ES-I3 (cell line): ENCODE results near the gene RHBDF2.

Experiments used
- H3K36me3 ChIP-seq: 2 replicates; pipeline ENCODE4 v1.6.1; 2013; ENCODE audit warnings: mild to moderate bottlenecking, low read length, control low read depth, moderate library complexity; ENCODE audit not compliant: insufficient read depth
- H3K4me1 ChIP-seq: 2 replicates; pipeline ENCODE4 v1.6.1; 2013; ENCODE audit warnings: mild to moderate bottlenecking, control low read depth, low read length; ENCODE audit not compliant: insufficient read depth
- H3K9ac ChIP-seq: 2 replicates; pipeline ENCODE4 v1.6.1; 2013; ENCODE audit warnings: low read depth, mild to moderate bottlenecking, low read length, moderate library complexity
- H3K9me3 ChIP-seq: 2 replicates; pipeline ENCODE4 v1.6.1; 2013; ENCODE audit warnings: mild to moderate bottlenecking, low read length, moderate library complexity; ENCODE audit not compliant: control insufficient read depth, insufficient read depth

RHBDF2 gene

DNA sequence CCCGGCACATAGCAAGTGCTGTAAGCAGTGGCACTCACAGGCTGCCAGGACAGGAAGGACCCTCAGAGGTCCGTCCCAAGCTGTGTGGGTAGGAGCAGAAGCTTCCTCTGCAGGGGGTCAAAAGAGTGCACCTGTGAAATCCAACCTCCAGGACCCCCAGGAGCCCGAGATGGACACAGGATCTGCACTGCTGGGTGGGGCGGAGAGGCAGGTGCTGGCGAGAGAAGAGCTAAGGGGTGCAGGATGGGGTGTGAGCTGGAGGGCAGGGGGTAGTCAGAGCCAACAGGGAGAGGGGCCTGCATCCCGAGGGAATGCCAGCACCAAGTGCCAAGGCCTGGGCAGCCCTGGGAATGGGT is 34.5 kb downstream of the RHBDF2 start:
- Histone ChIP-seq H3K9me3 (no peaks in the 10 kb centered on the region), H3K36me3 (no peaks in the 10 kb centered on the region), H3K9ac (no peak overlapping the region), H3K4me1 (peaks cover 8% of the 10 kb centered on the region; the same call in 1 of the 2 replicates)

- H3K36me3 ChIP-seq = no peaks in the 10 kb centered on the region
- peaks cover 12% of the 10 kb centered on the region; the same call in 1 of the 2 replicates for H3K4me1 ChIP-seq
Measured at GRCh38 chr17:76462556-76463290, 38.5 kb downstream of the RHBDF2 start.

GRCh38 chr17:76461765-76462555 is 39.3 kb downstream of the RHBDF2 start:
- Histone ChIP-seq H3K9me3 (no peaks in the 10 kb centered on the region), H3K9ac (no peak overlapping the region), H3K4me1 (peaks cover 9% of the 10 kb centered on the region; the same call in 1 of the 2 replicates), H3K36me3 (no peaks in the 10 kb centered on the region)

More at GRCh38 chr17:76462556-76463290, 38.5 kb downstream of the RHBDF2 start:
- no peak overlapping the region for H3K9ac ChIP-seq
- no peaks in the 10 kb centered on the region for H3K9me3 ChIP-seq

GRCh38 chr17:76459674-76460073 is 41.5 kb downstream of the RHBDF2 start:
- H3K36me3 ChIP-seq = no peaks in the 10 kb centered on the region
- H3K9ac ChIP-seq = no peak overlapping the region
- H3K9me3 ChIP-seq = no peaks in the 10 kb centered on the region
- H3K4me1 ChIP-seq = peaks cover 9% of the 10 kb centered on the region; the same call in 1 of the 2 replicates

DNA sequence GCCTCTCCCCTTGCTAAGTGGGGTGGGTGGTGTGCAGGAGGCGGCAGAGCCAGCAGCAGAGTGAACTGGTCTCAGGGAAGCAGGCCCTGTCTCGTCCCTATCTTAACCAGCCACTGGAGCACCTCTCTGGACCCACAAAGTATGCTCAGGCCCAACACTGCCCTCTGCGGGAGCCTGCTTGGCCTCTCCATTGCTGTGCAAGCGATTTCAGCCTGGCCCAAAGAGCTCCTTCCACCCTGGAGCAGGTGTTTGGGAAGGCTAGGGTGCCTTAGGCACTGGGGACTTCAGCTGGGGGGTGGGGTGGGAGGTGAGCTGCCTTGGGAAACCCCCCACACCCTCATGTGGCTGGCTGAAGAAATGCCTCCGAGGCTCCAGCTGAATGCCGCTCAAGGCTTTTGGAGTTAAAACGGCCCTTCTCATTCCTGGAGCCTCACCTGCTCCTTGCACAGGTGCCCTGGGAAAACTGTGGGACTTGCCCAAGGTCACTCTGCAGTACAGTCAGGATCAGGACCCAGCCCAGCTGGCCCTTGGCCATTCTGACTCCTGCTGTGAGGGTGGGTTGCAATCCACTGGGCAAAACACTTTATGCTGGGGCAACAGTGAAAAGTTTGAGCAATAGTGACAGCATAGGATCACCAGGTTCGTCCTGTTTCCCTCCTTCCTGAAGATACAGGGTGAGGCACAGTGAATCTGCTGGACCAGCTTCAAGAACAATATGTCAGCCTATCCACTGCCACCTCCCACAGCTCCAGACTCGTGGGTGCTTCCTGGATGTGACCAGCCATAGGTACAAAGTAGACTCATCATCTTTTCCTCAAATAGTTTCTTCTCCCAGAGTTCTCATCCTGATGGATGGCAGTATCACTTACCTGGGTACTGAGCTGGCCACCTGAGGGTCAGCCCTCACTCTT is 42.4 kb downstream of the RHBDF2 start:
- peaks cover 9% of the 10 kb centered on the region; the same call in 1 of the 2 replicates for H3K4me1 ChIP-seq
- H3K9me3 ChIP-seq = no peaks in the 10 kb centered on the region
- H3K9ac ChIP-seq = no peak overlapping the region
- no peaks in the 10 kb centered on the region for H3K36me3 ChIP-seq

DNA sequence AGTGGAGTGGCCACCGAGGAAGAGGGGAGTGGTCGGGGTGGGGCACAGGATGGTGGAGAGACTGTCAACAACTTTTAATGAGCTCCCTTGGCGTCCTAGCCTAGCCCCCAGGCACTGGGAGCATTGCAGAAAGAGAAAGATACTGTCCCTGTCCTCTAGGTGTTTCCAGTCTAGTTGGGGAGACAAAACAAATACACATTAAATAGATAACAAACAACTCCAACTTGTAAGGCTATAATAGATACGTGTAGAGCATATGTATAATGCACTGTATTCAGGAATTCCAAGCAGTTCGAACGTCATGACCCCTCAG is 47.8 kb downstream of the RHBDF2 start:
- Histone ChIP-seq H3K36me3 (no peaks in the 10 kb centered on the region), H3K9ac (peak overlapping the region; percentile 8; the same call in 1 of the 2 replicates), H3K9me3 (no peaks in the 10 kb centered on the region), H3K4me1 (peaks cover 18% of the 10 kb centered on the region)

GRCh38 chr17:76452660-76453430 is 48.4 kb downstream of the RHBDF2 start, which contains the start of gene UBE2O:
TSS of gene UBE2O (minus strand) at chr17:76453152. CDS start at chr17:76453141, 11 bp downstream.
- H3K9me3 ChIP-seq = no peaks in the 10 kb centered on the region
- peaks cover 23% of the 10 kb centered on the region for H3K4me1 ChIP-seq
- no peaks in the 10 kb centered on the region for H3K36me3 ChIP-seq
- peak within 1 kb of the TSS; percentile 93 for H3K9ac ChIP-seq

DNA sequence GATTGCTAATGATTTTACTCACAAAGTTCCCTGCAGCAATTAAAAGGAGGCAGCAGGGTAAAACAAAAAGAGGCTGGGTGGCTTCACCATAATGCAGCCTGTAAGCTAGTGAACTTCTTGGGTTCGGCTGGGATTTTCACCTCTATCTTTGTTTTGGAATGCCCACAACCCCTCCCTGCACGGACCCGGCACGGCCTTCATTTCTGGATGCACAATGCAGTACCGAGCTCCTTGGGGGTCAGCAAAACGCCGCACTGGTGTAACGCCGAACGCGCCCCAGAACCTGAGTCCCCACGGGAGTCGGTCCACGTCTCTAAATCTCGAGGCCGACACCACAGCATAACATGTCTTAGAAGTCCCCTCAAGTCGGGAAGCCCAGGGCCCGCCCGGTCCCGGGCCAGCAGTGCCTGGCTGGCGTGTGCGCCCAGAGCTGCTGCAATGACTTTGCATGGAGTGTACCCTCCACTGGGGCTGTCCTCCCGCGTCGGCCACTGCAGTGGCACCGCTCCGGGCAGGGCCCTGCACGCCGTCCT is 49.0 kb downstream of the RHBDF2 start:
- Histone ChIP-seq H3K4me1 (peaks cover 30% of the 10 kb centered on the region), H3K9ac (peak overlapping the region; percentile 93), H3K9me3 (no peaks in the 10 kb centered on the region), H3K36me3 (no peaks in the 10 kb centered on the region)

GRCh38 chr17:76451506-76451905 is 49.7 kb downstream of the RHBDF2 start:
- H3K9ac ChIP-seq = peak overlapping the region; percentile 93; the same call in 1 of the 2 replicates

GRCh38 chr17:76449126-76449525 is 52.1 kb downstream of the RHBDF2 start:
- peaks cover 59% of the 10 kb centered on the region for H3K4me1 ChIP-seq
- H3K9ac ChIP-seq = no peak overlapping the region
- H3K36me3 ChIP-seq = no peaks in the 10 kb centered on the region
- H3K9me3 ChIP-seq = no peaks in the 10 kb centered on the region

More at GRCh38 chr17:76451506-76451905, 49.7 kb downstream of the RHBDF2 start:
- no peaks in the 10 kb centered on the region for H3K36me3 ChIP-seq
- no peaks in the 10 kb centered on the region for H3K9me3 ChIP-seq
- H3K4me1 ChIP-seq = peaks cover 36% of the 10 kb centered on the region

DNA sequence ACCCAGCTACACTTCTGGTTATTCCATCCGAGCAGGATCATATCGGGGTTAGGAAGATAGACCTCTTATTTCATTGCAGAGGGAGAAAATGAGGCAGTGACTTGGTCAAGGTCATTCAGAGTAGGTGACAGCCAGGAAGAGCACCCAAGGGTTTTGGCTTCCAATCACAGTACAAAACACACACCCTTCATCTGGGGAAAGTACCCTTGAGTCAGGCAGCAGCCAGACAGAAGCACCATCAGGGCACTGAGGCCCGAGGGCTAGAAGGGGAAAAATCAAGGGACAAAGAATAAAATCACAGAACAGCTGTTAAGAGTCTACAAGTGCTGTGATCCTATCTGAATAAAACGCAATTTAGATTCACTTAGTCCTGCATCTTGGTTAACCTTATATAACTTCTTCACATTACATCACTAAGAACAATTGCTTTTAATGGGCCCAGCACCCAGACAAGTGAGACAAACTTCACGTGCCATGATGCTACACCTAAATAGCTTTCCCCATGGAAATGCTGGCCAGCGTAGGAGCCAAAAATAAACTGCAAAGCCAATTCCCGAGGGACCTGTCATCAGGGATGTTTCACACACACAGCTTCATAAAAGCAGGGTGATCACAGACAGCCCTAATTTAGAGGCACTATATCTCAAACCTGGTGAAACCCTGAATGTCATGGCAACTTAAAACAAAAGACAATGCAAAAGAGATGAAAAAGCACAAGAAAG is 53.1 kb downstream of the RHBDF2 start:
- H3K9me3 ChIP-seq = no peaks in the 10 kb centered on the region
- peaks cover 63% of the 10 kb centered on the region for H3K4me1 ChIP-seq
- no peak overlapping the region for H3K9ac ChIP-seq

GRCh38 chr17:76446449-76447231 is 54.6 kb downstream of the RHBDF2 start:
- H3K4me1 ChIP-seq = peaks cover 77% of the 10 kb centered on the region
- no peaks in the 10 kb centered on the region for H3K9me3 ChIP-seq
- no peak overlapping the region; the same call in 1 of the 2 replicates for H3K9ac ChIP-seq

More for the DNA sequence above, 53.1 kb downstream of the RHBDF2 start:
- H3K36me3 ChIP-seq = no peaks in the 10 kb centered on the region

More at GRCh38 chr17:76446449-76447231, 54.6 kb downstream of the RHBDF2 start:
- no peaks in the 10 kb centered on the region for H3K36me3 ChIP-seq
